H9 (cell line): ENCODE measurements around the gene HCCS. TPM values are rescaled to one million over a fixed set of nuclear protein-coding genes. Genes with fewer than 3 reads are reported as not detected.
A peak's percentile ranks its signal among the peaks of the same experiment; 100 is the strongest.

ENCODE experiments used
- DNase-seq: peaks from one replicate; pipeline ENCODE4 v3.0.0-alpha.2; 2017
- H2AFZ ChIP-seq: one replicate; pipeline ENCODE4 v1.6.1; 2013; ENCODE audit warnings: mild to moderate bottlenecking, low read length, control low read depth, moderate library complexity
- H2AK5ac ChIP-seq: 2 replicates; pipeline ENCODE4 v1.6.1; 2013; ENCODE audit warnings: low read length, control low read depth, mixed read lengths; ENCODE audit not compliant: insufficient read length
- H2BK120ac ChIP-seq: one replicate; pipeline ENCODE4 v1.6.1; 2013; ENCODE audit warnings: low read depth, mild to moderate bottlenecking, low read length, control low read depth, inconsistent platforms; ENCODE audit not compliant: poor library complexity, severe bottlenecking
- H2BK12ac ChIP-seq: 2 replicates; pipeline ENCODE4 v1.6.1; 2013; ENCODE audit warnings: low read length, control low read depth, mixed read lengths, low read depth; ENCODE audit not compliant: insufficient read length
- H2BK15ac ChIP-seq: 2 replicates; pipeline ENCODE4 v1.6.1; 2013; ENCODE audit warnings: low read depth, low read length, control low read depth
- H2BK20ac ChIP-seq: one replicate; pipeline ENCODE4 v1.6.1; 2013; ENCODE audit warnings: low read depth, mild to moderate bottlenecking, low read length, control low read depth, inconsistent platforms; ENCODE audit not compliant: poor library complexity, severe bottlenecking
- H2BK5ac ChIP-seq: 2 replicates; pipeline ENCODE4 v1.6.1; 2013; ENCODE audit warnings: low read length, control low read depth, mixed read lengths; ENCODE audit not compliant: insufficient read length
- H3K14ac ChIP-seq: 2 replicates; pipeline ENCODE4 v1.6.1; 2013; ENCODE audit warnings: low read length, control low read depth; ENCODE audit not compliant: insufficient read depth
- H3K18ac ChIP-seq: 2 replicates; pipeline ENCODE4 v1.6.1; 2013; ENCODE audit warnings: low read depth, mild to moderate bottlenecking, mixed read lengths, low read length, control low read depth; ENCODE audit not compliant: insufficient read length
- H3K23ac ChIP-seq: 2 replicates; pipeline ENCODE4 v1.6.1; 2013; ENCODE audit warnings: low read length, control low read depth, mixed read lengths, low read depth; ENCODE audit not compliant: insufficient read length
- H3K23me2 ChIP-seq: 2 replicates; pipeline ENCODE4 v1.6.1; 2013; ENCODE audit warnings: low read depth, mild to moderate bottlenecking, mixed read lengths, low read length, control low read depth; ENCODE audit not compliant: insufficient read length, poor library complexity, severe bottlenecking
- H3K27ac ChIP-seq: 2 replicates; pipeline ENCODE4 v1.5.1; 2013; ENCODE audit warnings: low read length, control low read depth, mixed read lengths, low read depth; ENCODE audit not compliant: insufficient read length
- H3K27me3 ChIP-seq: 2 replicates; pipeline ENCODE4 v1.6.1; 2013; ENCODE audit warnings: low read length, control low read depth, inconsistent platforms; ENCODE audit not compliant: insufficient read depth
- H3K4ac ChIP-seq: 2 replicates; pipeline ENCODE4 v1.6.1; 2013; ENCODE audit warnings: low read depth, mild to moderate bottlenecking, control low read depth, inconsistent platforms, low read length, moderate library complexity
- H3K4me1 ChIP-seq: 2 replicates; pipeline ENCODE4 v1.6.1; 2013; ENCODE audit warnings: low read length, control low read depth, inconsistent platforms; ENCODE audit not compliant: insufficient read depth
- H3K4me2 ChIP-seq: 2 replicates; pipeline ENCODE4 v1.6.1; 2013; ENCODE audit warnings: low read length, control low read depth, mixed read lengths; ENCODE audit not compliant: insufficient read length, insufficient read depth
- H3K56ac ChIP-seq: 2 replicates; pipeline ENCODE4 v1.6.1; 2013; ENCODE audit warnings: low read depth, mild to moderate bottlenecking, mixed read lengths, low read length, control low read depth; ENCODE audit not compliant: insufficient read length
- H3K79me1 ChIP-seq: 2 replicates; pipeline ENCODE4 v1.6.1; 2013; ENCODE audit warnings: low read depth, mild to moderate bottlenecking, moderate library complexity, low read length, control low read depth, inconsistent platforms; ENCODE audit not compliant: insufficient read depth, poor library complexity, severe bottlenecking
- H3K79me2 ChIP-seq: 2 replicates; pipeline ENCODE4 v1.6.1; 2013; ENCODE audit warnings: low read length, control low read depth, inconsistent platforms; ENCODE audit not compliant: insufficient read depth
- H3K9ac ChIP-seq: 2 replicates; pipeline ENCODE4 v1.6.1; 2013; ENCODE audit warnings: low read length, control low read depth, mixed read lengths; ENCODE audit not compliant: insufficient read length; ENCODE audit errors: extremely low read depth
- H3K9me3 ChIP-seq: one replicate; pipeline ENCODE4 v1.6.1; 2013; ENCODE audit warnings: low read depth, low read length, inconsistent platforms; ENCODE audit not compliant: control insufficient read depth
- H3T11ph ChIP-seq: one replicate; pipeline ENCODE4 v1.6.1; 2013; ENCODE audit warnings: mild to moderate bottlenecking, low read length, control low read depth, inconsistent platforms
- H4K20me1 ChIP-seq: one replicate; pipeline ENCODE4 v1.6.1; 2013; ENCODE audit not compliant: control insufficient read depth, insufficient read length, insufficient read depth
- H4K5ac ChIP-seq: 2 replicates; pipeline ENCODE4 v1.6.1; 2013; ENCODE audit warnings: low read depth, mild to moderate bottlenecking, mixed read lengths, low read length, control low read depth; ENCODE audit not compliant: insufficient read length
- H4K8ac ChIP-seq: replicated peaks from 2 replicates; pipeline ENCODE4 v1.6.1; 2013; ENCODE audit warnings: low read length, control low read depth, mixed read lengths, low read depth; ENCODE audit not compliant: insufficient read length
- H4K91ac ChIP-seq: 2 replicates; pipeline ENCODE4 v1.6.1; 2013; ENCODE audit warnings: low read depth, mild to moderate bottlenecking, moderate library complexity, mixed read lengths, low read length, control low read depth; ENCODE audit not compliant: insufficient read length
- H3K27ac Mint-ChIP-seq, 3 experiments: 2 replicates in 2 of 3; 3 replicates in 1 of 3; pipeline ENCODE4 v1.8.0; 2020 to 2021; ENCODE audit warnings: mixed read lengths in 3 of 3, mild to moderate bottlenecking in 1 of 3, moderate library complexity in 1 of 3
- H3K27me3 Mint-ChIP-seq: 2 replicates; pipeline ENCODE4 v1.8.0; 2021; ENCODE audit warnings: low read depth, mild to moderate bottlenecking, moderate library complexity, mixed read lengths
- H3K36me3 Mint-ChIP-seq, 3 experiments: 2 replicates in 2 of 3; 3 replicates in 1 of 3; pipeline ENCODE4 v1.8.0; 2020 to 2021; ENCODE audit warnings: low read depth in 3 of 3, mixed read lengths in 3 of 3; ENCODE audit not compliant: insufficient read depth in 1 of 3
- H3K4me1 Mint-ChIP-seq, 2 experiments: 2 replicates each; pipeline ENCODE4 v1.8.0; 2020; ENCODE audit warnings: mixed read lengths in 2 of 2
- H3K4me3 Mint-ChIP-seq, 2 experiments: 2 replicates in 1 of 2; 3 replicates in 1 of 2; pipeline ENCODE4 v1.8.0; 2020 to 2021; ENCODE audit warnings: mild to moderate bottlenecking in 2 of 2, mixed read lengths in 2 of 2, moderate library complexity in 1 of 2
- H3K9me3 Mint-ChIP-seq, 2 experiments: 2 replicates in 1 of 2; 3 replicates in 1 of 2; pipeline ENCODE4 v1.8.0; 2020; ENCODE audit warnings: mild to moderate bottlenecking in 2 of 2, mixed read lengths in 2 of 2, moderate library complexity in 1 of 2
- CTCF ChIP-seq: fragments of 200-600 bp; sonication (generic); conservative IDR thresholded peaks from 3 replicates; pipeline ENCODE4 v1.8.0; 2021; ENCODE audit warnings: antibody characterized with exemption, mild to moderate bottlenecking
- WGBS: extraction: QIAGEN DNeasy Blood & Tissue Kit; methylation state at CpG from one replicate; pipeline ENCODE4 v1.1.7; 2013; ENCODE audit warnings: missing lambda C conversion rate, low lambda C conversion rate, mixed read lengths; ENCODE audit not compliant: insufficient read length; ENCODE audit errors: extremely low coverage; 5-methylcytosine and 5-hydroxymethylcytosine counted together
- total RNA-seq: library from RNA; stranded (reverse); gene quantifications from 2 replicates; pipeline ENCODE4 v1.2.1, GENCODE V29; 2021

Gene HCCS
- total RNA-seq, 1 experiment from 2014 or later: 39.2 TPM

GRCh38 chrX:11111947-11112346, 815 bp downstream of the HCCS start:
- no peak overlapping the region for H2AK5ac ChIP-seq
- H2BK20ac ChIP-seq: no peak overlapping the region
- peak overlapping the region in 1 of 3 experiments; percentile 96; a peak in 3 of 7 replicates for H3K27ac Mint-ChIP-seq
- H3K27me3 ChIP-seq: no peaks in the 10 kb centered on the region
- H2AFZ ChIP-seq: no peak overlapping the region
- WGBS: no CpG with 5 or more reads among the region's 9 CpGs
- H3K14ac ChIP-seq: no peak overlapping the region
- H2BK5ac ChIP-seq: no peak overlapping the region
- H2BK15ac ChIP-seq: no peak overlapping the region
- H3K4ac ChIP-seq: no peak overlapping the region
- H3K18ac ChIP-seq: no peak overlapping the region
- no peak overlapping the region for H3T11ph ChIP-seq
- no peak overlapping the region for H4K5ac ChIP-seq
- H4K91ac ChIP-seq: no peak overlapping the region
- no peak overlapping the region; a peak in 4 of 5 replicates for H3K4me3 Mint-ChIP-seq
- H4K8ac ChIP-seq: no peak overlapping the region
- TF ChIP-seq CTCF: no peak
- 0 out of 4 replicates have a peak, but pooled peaks cover 0 to 4% of the 10 kb centered on the region in 2 experiments for H3K4me1 Mint-ChIP-seq
- no peaks in the 10 kb centered on the region for H3K27me3 Mint-ChIP-seq
- H3K9me3 ChIP-seq: peaks cover 1% of the 10 kb centered on the region
- H4K20me1 ChIP-seq: no peaks in the 10 kb centered on the region
- H2BK12ac ChIP-seq: no peak overlapping the region
- H3K4me1 ChIP-seq: no peaks in the 10 kb centered on the region
- peaks cover 3% of the 10 kb centered on the region for H3K23me2 ChIP-seq
- H3K9ac ChIP-seq: peak overlapping the region; percentile 81
- H3K36me3 Mint-ChIP-seq: peaks cover 11 to 45% (median 29%) of the 10 kb centered on the region in 3 experiments
- H2BK120ac ChIP-seq: no peak overlapping the region
- peaks cover 44 to 51% of the 10 kb centered on the region in 2 experiments for H3K9me3 Mint-ChIP-seq
- H3K56ac ChIP-seq: no peak overlapping the region
- H3K23ac ChIP-seq: no peak overlapping the region
- peaks cover 3% of the 10 kb centered on the region for H3K79me1 ChIP-seq
- no peak for DNase-seq
- peaks cover 3% of the 10 kb centered on the region; the same call in 1 of the 2 replicates for H3K79me2 ChIP-seq
- H3K27ac ChIP-seq: no peak overlapping the region
- peak overlapping the region; percentile 89 for H3K4me2 ChIP-seq
